Measurements from ENCODE around the gene HOMER3.

The HOMER3 gene

GRCh38 chr19:18940769-18941627 lies at the start of gene HOMER3:
TSS of gene HOMER3 (minus strand) at chr19:18941217. CDS start at chr19:18938982, 2,235 bp downstream.
- H3K9me3 ChIP-seq (ENCODE audit: control insufficient read depth, insufficient read depth, low read length), result no peaks in the 10 kb centered on the region
- peaks cover 11% of the 10 kb centered on the region; the same call in 1 of the 2 replicates for H3K4me1 ChIP-seq (ENCODE audit: insufficient read depth, low read length)
- H3K9ac ChIP-seq (ENCODE audit: low read depth, low read length), result peak within 1 kb of the TSS; percentile 79
- H3K36me3 ChIP-seq (ENCODE audit: insufficient read depth, low read length), result no peaks in the 10 kb centered on the region

GRCh38 chr19:18990128-18990708 lies 49.2 kb upstream of the HOMER3 start:
- Histone ChIP-seq H3K9me3 (ENCODE audit: control insufficient read depth, insufficient read depth, low read length) (no peaks in the 10 kb centered on the region), H3K4me1 (ENCODE audit: insufficient read depth, low read length) (no peaks in the 10 kb centered on the region), H3K36me3 (ENCODE audit: insufficient read depth, low read length) (peaks cover 10% of the 10 kb centered on the region), H3K9ac (ENCODE audit: low read depth, low read length) (no peak overlapping the region)

- no peaks in the 10 kb centered on the region for H3K4me1 ChIP-seq (ENCODE audit: insufficient read depth, low read length)
- H3K9me3 ChIP-seq (ENCODE audit: control insufficient read depth, insufficient read depth, low read length), result no peaks in the 10 kb centered on the region
- H3K9ac ChIP-seq (ENCODE audit: low read depth, low read length), result no peak overlapping the region
- peaks cover 6% of the 10 kb centered on the region for H3K36me3 ChIP-seq (ENCODE audit: insufficient read depth, low read length)
Measured at GRCh38 chr19:18989316-18989715, 48.3 kb upstream of the HOMER3 start.

- H3K9me3 ChIP-seq (ENCODE audit: control insufficient read depth, insufficient read depth, low read length), result no peaks in the 10 kb centered on the region
- H3K9ac ChIP-seq (ENCODE audit: low read depth, low read length), result no peak overlapping the region
- H3K4me1 ChIP-seq (ENCODE audit: insufficient read depth, low read length), result no peaks in the 10 kb centered on the region
- H3K36me3 ChIP-seq (ENCODE audit: insufficient read depth, low read length), result no peaks in the 10 kb centered on the region
Measured at GRCh38 chr19:18987456-18987855, 46.4 kb upstream of the HOMER3 start.

GRCh38 chr19:18985257-18985656 lies 44.2 kb upstream of the HOMER3 start:
- Histone ChIP-seq H3K9ac (ENCODE audit: low read depth, low read length) (no peak overlapping the region), H3K9me3 (ENCODE audit: control insufficient read depth, insufficient read depth, low read length) (no peaks in the 10 kb centered on the region), H3K36me3 (ENCODE audit: insufficient read depth, low read length) (no peaks in the 10 kb centered on the region), H3K4me1 (ENCODE audit: insufficient read depth, low read length) (no peaks in the 10 kb centered on the region)

- no peak overlapping the region for H3K9ac ChIP-seq (ENCODE audit: low read depth, low read length)
- H3K4me1 ChIP-seq (ENCODE audit: insufficient read depth, low read length), result no peaks in the 10 kb centered on the region
- no peaks in the 10 kb centered on the region for H3K36me3 ChIP-seq (ENCODE audit: insufficient read depth, low read length)
- no peaks in the 10 kb centered on the region for H3K9me3 ChIP-seq (ENCODE audit: control insufficient read depth, insufficient read depth, low read length)
Measured at GRCh38 chr19:18984251-18984650, 43.2 kb upstream of the HOMER3 start.

GRCh38 chr19:18982669-18983068 lies 41.7 kb upstream of the HOMER3 start:
- H3K4me1 ChIP-seq (ENCODE audit: insufficient read depth, low read length), result no peaks in the 10 kb centered on the region
- no peak overlapping the region for H3K9ac ChIP-seq (ENCODE audit: low read depth, low read length)
- no peaks in the 10 kb centered on the region for H3K36me3 ChIP-seq (ENCODE audit: insufficient read depth, low read length)
- no peaks in the 10 kb centered on the region for H3K9me3 ChIP-seq (ENCODE audit: control insufficient read depth, insufficient read depth, low read length)

GRCh38 chr19:18980432-18981020 lies 39.5 kb upstream of the HOMER3 start:
- no peaks in the 10 kb centered on the region for H3K36me3 ChIP-seq (ENCODE audit: insufficient read depth, low read length)
- H3K9ac ChIP-seq (ENCODE audit: low read depth, low read length), result no peak overlapping the region
- no peaks in the 10 kb centered on the region for H3K4me1 ChIP-seq (ENCODE audit: insufficient read depth, low read length)
- no peaks in the 10 kb centered on the region for H3K9me3 ChIP-seq (ENCODE audit: control insufficient read depth, insufficient read depth, low read length)

GRCh38 chr19:18978616-18979015 lies 37.6 kb upstream of the HOMER3 start:
- no peaks in the 10 kb centered on the region for H3K4me1 ChIP-seq (ENCODE audit: insufficient read depth, low read length)
- no peaks in the 10 kb centered on the region for H3K36me3 ChIP-seq (ENCODE audit: insufficient read depth, low read length)
- H3K9me3 ChIP-seq (ENCODE audit: control insufficient read depth, insufficient read depth, low read length), result no peaks in the 10 kb centered on the region
- no peak overlapping the region for H3K9ac ChIP-seq (ENCODE audit: low read depth, low read length)

GRCh38 chr19:18975869-18976268 lies 34.9 kb upstream of the HOMER3 start:
- no peaks in the 10 kb centered on the region for H3K4me1 ChIP-seq (ENCODE audit: insufficient read depth, low read length)
- H3K9ac ChIP-seq (ENCODE audit: low read depth, low read length), result no peak overlapping the region
- H3K36me3 ChIP-seq (ENCODE audit: insufficient read depth, low read length), result no peaks in the 10 kb centered on the region
- H3K9me3 ChIP-seq (ENCODE audit: control insufficient read depth, insufficient read depth, low read length), result no peaks in the 10 kb centered on the region

- H3K4me1 ChIP-seq (ENCODE audit: insufficient read depth, low read length), result no peaks in the 10 kb centered on the region
Measured at GRCh38 chr19:18975011-18975410, 34.0 kb upstream of the HOMER3 start.

GRCh38 chr19:18972851-18973250 lies 31.8 kb upstream of the HOMER3 start:
- no peak overlapping the region for H3K9ac ChIP-seq (ENCODE audit: low read depth, low read length)
- H3K4me1 ChIP-seq (ENCODE audit: insufficient read depth, low read length), result no peaks in the 10 kb centered on the region
- H3K9me3 ChIP-seq (ENCODE audit: control insufficient read depth, insufficient read depth, low read length), result no peaks in the 10 kb centered on the region
- H3K36me3 ChIP-seq (ENCODE audit: insufficient read depth, low read length), result no peaks in the 10 kb centered on the region

More at GRCh38 chr19:18975011-18975410, 34.0 kb upstream of the HOMER3 start:
- no peaks in the 10 kb centered on the region for H3K9me3 ChIP-seq (ENCODE audit: control insufficient read depth, insufficient read depth, low read length)
- no peak overlapping the region for H3K9ac ChIP-seq (ENCODE audit: low read depth, low read length)
- H3K36me3 ChIP-seq (ENCODE audit: insufficient read depth, low read length), result no peaks in the 10 kb centered on the region

GRCh38 chr19:18972301-18972811 lies 31.3 kb upstream of the HOMER3 start:
- Histone ChIP-seq H3K36me3 (ENCODE audit: insufficient read depth, low read length) (no peaks in the 10 kb centered on the region), H3K9ac (ENCODE audit: low read depth, low read length) (no peak overlapping the region), H3K4me1 (ENCODE audit: insufficient read depth, low read length) (no peaks in the 10 kb centered on the region), H3K9me3 (ENCODE audit: control insufficient read depth, insufficient read depth, low read length) (no peaks in the 10 kb centered on the region)

GRCh38 chr19:18969931-18970659 lies 29.1 kb upstream of the HOMER3 start:
- H3K4me1 ChIP-seq (ENCODE audit: insufficient read depth, low read length), result peaks cover 9% of the 10 kb centered on the region
- H3K36me3 ChIP-seq (ENCODE audit: insufficient read depth, low read length), result no peaks in the 10 kb centered on the region
- no peaks in the 10 kb centered on the region for H3K9me3 ChIP-seq (ENCODE audit: control insufficient read depth, insufficient read depth, low read length)
- H3K9ac ChIP-seq (ENCODE audit: low read depth, low read length), result no peak overlapping the region

All from ES-I3 (cell line).